WTC11 (cell line): ENCODE data around the gene NUP85. TPM values are rescaled to one million over a fixed set of nuclear protein-coding genes. Genes with fewer than 3 reads are reported as not detected.
"Not testable (repeated sequence)": the region's sequence is repeated elsewhere in the genome, so short reads cannot be mapped to it uniquely, and the experiment has no call there.

Source experiments
- ATAC-seq: fragments of 200-7000 bp; cut with Tn5 transposase; 2 replicates; pipeline ENCODE4 v1.10.0; 2021; ENCODE audit warnings: mild to moderate bottlenecking, moderate library complexity
- CTCF ChIA-PET: fragments of 300-600 bp; sonication (Branson Sonifier 250); formaldehyde crosslinking; loops from one replicate; lab custom pipeline; 2021; ENCODE audit warnings: antibody characterized with exemption; lab: Charles Lee
- POLR2A ChIA-PET: fragments of 350-600 bp; sonication (Branson Sonifier 250); formaldehyde crosslinking; loops from one replicate; lab custom pipeline; 2021; ENCODE audit warnings: antibody characterized with exemption; lab: Charles Lee
- DNase-seq: peaks from one replicate; pipeline ENCODE4 v3.0.0; 2021; ENCODE audit warnings: low spot score
- H3K27ac Mint-ChIP-seq: 2 replicates; pipeline ENCODE4 v1.8.0; 2021; ENCODE audit warnings: mixed read lengths
- H3K27me3 Mint-ChIP-seq: 2 replicates; pipeline ENCODE4 v1.8.0; 2021; ENCODE audit warnings: low read depth, mild to moderate bottlenecking, moderate library complexity, mixed read lengths
- H3K36me3 Mint-ChIP-seq: 2 replicates; pipeline ENCODE4 v1.8.0; 2021; ENCODE audit warnings: mixed read lengths
- H3K4me1 Mint-ChIP-seq: 2 replicates; pipeline ENCODE4 v1.8.0; 2022; ENCODE audit warnings: mixed read lengths
- H3K4me3 Mint-ChIP-seq: 2 replicates; pipeline ENCODE4 v1.8.0; 2021; ENCODE audit warnings: mild to moderate bottlenecking, moderate library complexity, mixed read lengths
- H3K9me3 Mint-ChIP-seq: 2 replicates; pipeline ENCODE4 v1.8.0; 2021; ENCODE audit warnings: mixed read lengths
- ARID4B ChIP-seq: sonication (generic); formaldehyde crosslinking; IDR thresholded peaks from 2 replicates; pipeline ENCODE4 v1.8.0; 2023; ENCODE audit warnings: missing genetic modification reagents, mild to moderate bottlenecking, borderline replicate concordance
- E2F1 ChIP-seq: sonication (generic); formaldehyde crosslinking; IDR thresholded peaks from 2 replicates; pipeline ENCODE4 v1.8.0; 2022; ENCODE audit warnings: mild to moderate bottlenecking, missing genetic modification reagents
- FOXP1 ChIP-seq: sonication (generic); formaldehyde crosslinking; IDR thresholded peaks from 2 replicates; pipeline ENCODE4 v1.8.0; 2022; ENCODE audit warnings: missing genetic modification reagents, mild to moderate bottlenecking, moderate library complexity, borderline replicate concordance
- HMGXB4 ChIP-seq: sonication (generic); formaldehyde crosslinking; IDR thresholded peaks from 2 replicates; pipeline ENCODE4 v1.8.1; 2023; ENCODE audit warnings: mild to moderate bottlenecking, moderate library complexity, missing genetic modification reagents
- RELA ChIP-seq: sonication (generic); formaldehyde crosslinking; IDR thresholded peaks from 2 replicates; pipeline ENCODE4 v1.8.1; 2022; ENCODE audit warnings: missing genetic modification reagents, mild to moderate bottlenecking, borderline replicate concordance
- RORB ChIP-seq: fragments of 250-450 bp; sonication (Bioruptor Pico); IDR thresholded peaks from 2 replicates; pipeline ENCODE4 v1.9.0; 2021; ENCODE audit warnings: mild to moderate bottlenecking
- SMAD3 ChIP-seq: sonication (generic); formaldehyde crosslinking; IDR thresholded peaks from 2 replicates; pipeline ENCODE4 v1.8.0; 2022; ENCODE audit warnings: missing genetic modification reagents, mild to moderate bottlenecking, borderline replicate concordance
- TEAD1 ChIP-seq: sonication (generic); formaldehyde crosslinking; IDR thresholded peaks from 2 replicates; pipeline ENCODE4 v1.8.0; 2022; ENCODE audit warnings: mild to moderate bottlenecking, missing genetic modification reagents
- ZBTB21 ChIP-seq: sonication (generic); formaldehyde crosslinking; IDR thresholded peaks from 2 replicates; pipeline ENCODE4 v1.8.1; 2023; ENCODE audit warnings: mild to moderate bottlenecking, missing genetic modification reagents, borderline replicate concordance
- ZNF219 ChIP-seq: sonication (generic); formaldehyde crosslinking; IDR thresholded peaks from 2 replicates; pipeline ENCODE4 v1.8.0; 2023; ENCODE audit warnings: missing genetic modification reagents, mild to moderate bottlenecking, borderline replicate concordance
- ZNF232 ChIP-seq: sonication (generic); formaldehyde crosslinking; IDR thresholded peaks from 2 replicates; pipeline ENCODE4 v1.8.0; 2022; ENCODE audit warnings: mild to moderate bottlenecking, missing genetic modification reagents
- ZNF281 ChIP-seq: sonication (generic); formaldehyde crosslinking; IDR thresholded peaks from 2 replicates; pipeline ENCODE4 v1.8.0; 2023; ENCODE audit warnings: mild to moderate bottlenecking, missing genetic modification reagents
- ZNF423 ChIP-seq: fragments of 250-450 bp; sonication (Bioruptor Pico); IDR thresholded peaks from 2 replicates; pipeline ENCODE4 v2.1.2; 2022; ENCODE audit warnings: mild to moderate bottlenecking, moderate library complexity
- total RNA-seq: library from RNA; stranded (reverse); gene quantifications from 3 replicates; pipeline ENCODE4 v1.2.3, GENCODE V29; 2021

NUP85 gene
- total RNA-seq, 1 experiment from 2014 or later = 109 TPM

GRCh38 chr17:75205037-75205792 lies at the start of gene NUP85 (continued):
- TF ChIP-seq ZBTB21 (CRISPR knock-in tag) (no peak), ARID4B (CRISPR knock-in tag) (peak; percentile 79; the same call in 1 of the 2 replicates), ZNF232 (0 out of 2 replicates have a peak, but pooled peaks have one; percentile 52), RORB (CRISPR knock-in tag) (no peak), HMGXB4 (CRISPR knock-in tag) (peak; percentile 83), E2F1 (CRISPR knock-in tag) (peak; percentile 8; the same call in 1 of the 2 replicates), ZNF219 (CRISPR knock-in tag) (no peak), TEAD1 (CRISPR knock-in tag) (no peak)

GRCh38 chr17:75158480-75158879 lies 47.0 kb upstream of the NUP85 start:
- H3K36me3 Mint-ChIP-seq, H3K4me3 Mint-ChIP-seq, H3K9me3 Mint-ChIP-seq, H3K27me3 Mint-ChIP-seq, DNase-seq, ATAC-seq, POLR2A ChIA-PET: not testable (repeated sequence)
- peaks cover 21% of the 10 kb centered on the region for H3K4me1 Mint-ChIP-seq
- CTCF ChIA-PET = interaction anchor here (0.7 to 0.8 kb wide), 2 partner anchors 14 to 171 kb away, joined by 3 to 5 read pairs; partner anchors contain the start of gene CDR2L
- 0 out of 2 replicates have a peak overlapping the region, but pooled peaks have one; percentile 29 for H3K27ac Mint-ChIP-seq

GRCh38 chr17:75159196-75160031 lies 46.1 kb upstream of the NUP85 start:
- no peaks in the 10 kb centered on the region for H3K27me3 Mint-ChIP-seq
- no peak for DNase-seq
- peaks cover 21% of the 10 kb centered on the region for H3K4me1 Mint-ChIP-seq
- no peak for ATAC-seq
- TF ChIP-seq SMAD3 (CRISPR knock-in tag) (no peak), RELA (CRISPR knock-in tag) (no peak), FOXP1 (CRISPR knock-in tag) (no peak), ZNF281 (no peak), ZNF423 (CRISPR knock-in tag) (no peak)
- peak overlapping the region; percentile 49; the same call in 1 of the 2 replicates for H3K27ac Mint-ChIP-seq
- ChIA-PET CTCF (interaction anchor here (0.8 kb wide), 2 partner anchors 13 to 81 kb away, joined by 3 read pairs; no protein-coding TSS in a partner anchor), POLR2A (interaction anchor here (0.7 kb wide), 1 partner anchor 40 kb away, joined by 3 read pairs; no protein-coding TSS in a partner anchor)
- H3K36me3 Mint-ChIP-seq = peaks cover 6% of the 10 kb centered on the region; the same call in 1 of the 2 replicates
- H3K4me3 Mint-ChIP-seq = no peak overlapping the region
- no peaks in the 10 kb centered on the region for H3K9me3 Mint-ChIP-seq
